Hepatocyte (in vitro differentiated cells): ENCODE measurements around the gene BRIP1. TPM values are rescaled to one million over a fixed set of nuclear protein-coding genes. Genes with fewer than 3 reads are reported as not detected.

Source experiments
- DNase-seq: peaks from one replicate; pipeline ENCODE4 v3.0.0-alpha.2; 2016; ENCODE audit warnings: low spot score
- H2AFZ ChIP-seq: fragments of 200-600 bp; sonication (generic); 2 replicates; pipeline ENCODE4 v1.6.0; 2016; ENCODE audit warnings: antibody characterized with exemption, mild to moderate bottlenecking
- H3K27ac ChIP-seq: fragments of 200-600 bp; sonication (generic); 2 replicates; pipeline ENCODE4 v1.5.1; 2016; ENCODE audit warnings: mild to moderate bottlenecking
- H3K27me3 ChIP-seq: fragments of 200-600 bp; sonication (generic); 2 replicates; pipeline ENCODE4 v1.6.1; 2016
- H3K36me3 ChIP-seq: fragments of 200-600 bp; sonication (generic); replicated peaks from 2 replicates; pipeline ENCODE4 v1.5.1; 2016; ENCODE audit warnings: low read depth; ENCODE audit not compliant: insufficient read depth
- H3K4me1 ChIP-seq: fragments of 200-600 bp; sonication (generic); 2 replicates; pipeline ENCODE4 v1.5.1; 2016; ENCODE audit warnings: mild to moderate bottlenecking, moderate library complexity; ENCODE audit not compliant: insufficient read depth
- H3K4me2 ChIP-seq: fragments of 200-600 bp; sonication (generic); 2 replicates; pipeline ENCODE4 v1.6.0; 2016
- H3K4me3 ChIP-seq: fragments of 200-600 bp; sonication (generic); 2 replicates; pipeline ENCODE4 v1.5.1; 2016; ENCODE audit warnings: mild to moderate bottlenecking
- H3K79me2 ChIP-seq: fragments of 200-600 bp; sonication (generic); 2 replicates; pipeline ENCODE4 v1.6.0; 2017; ENCODE audit warnings: mild to moderate bottlenecking
- H3K9me2 ChIP-seq: fragments of 200-600 bp; sonication (generic); replicated peaks from 2 replicates; pipeline ENCODE4 v1.6.0; 2017; ENCODE audit warnings: mild to moderate bottlenecking; ENCODE audit not compliant: insufficient read depth
- H3K9me3 ChIP-seq: fragments of 200-600 bp; sonication (generic); 2 replicates; pipeline ENCODE4 v1.5.1; 2016; ENCODE audit warnings: low read depth, mild to moderate bottlenecking
- H4K20me1 ChIP-seq: fragments of 200-600 bp; sonication (generic); 2 replicates; pipeline ENCODE4 v1.6.0; 2016; ENCODE audit warnings: mild to moderate bottlenecking; ENCODE audit not compliant: insufficient read depth, poor library complexity, severe bottlenecking
- EZH2 ChIP-seq: fragments of 200-600 bp; sonication (generic); IDR thresholded peaks from 2 replicates; pipeline ENCODE4 v1.6.1; 2016; ENCODE audit warnings: antibody characterized with exemption, mild to moderate bottlenecking, borderline replicate concordance
- EZH2phosphoT487 ChIP-seq: fragments of 200-600 bp; sonication (generic); IDR thresholded peaks from one replicate; pipeline ENCODE4 v1.6.1; 2018; ENCODE audit warnings: antibody characterized with exemption, mild to moderate bottlenecking, low read depth, moderate library complexity; ENCODE audit not compliant: unreplicated experiment, severe bottlenecking
- WGBS: methylation state at CpG from one replicate; pipeline ENCODE4 v1.1.6; 2016; ENCODE audit warnings: low lambda C conversion rate; ENCODE audit errors: missing lambda C conversion rate; 5-methylcytosine and 5-hydroxymethylcytosine counted together
- polyA plus RNA-seq: library from polyadenylated mRNA; unstranded; fragments of >200 nt; fragmentation: Nextera tagmentation; extraction: Ambion mirVana; gene quantifications from 2 replicates; pipeline ENCODE4 v1.2.1, GENCODE V29; 2016
- total RNA-seq: library from RNA; depleted of rRNA; stranded (reverse); fragments of >200 nt; gene quantifications from 2 replicates; pipeline ENCODE4 v1.2.3, GENCODE V29; 2014
- TF ChIP-seq, protein P1 (sequence below): fragments of 200-600 bp; sonication (generic); IDR thresholded peaks from 2 replicates; pipeline ENCODE4 v1.5.1; 2016; ENCODE audit warnings: antibody characterized with exemption, mild to moderate bottlenecking; ENCODE audit not compliant: poor library complexity

The BRIP1 gene
- total and polyA plus RNA-seq, 2 experiments from 2014 or later, result 0.50 to 4.0 TPM

DNA sequence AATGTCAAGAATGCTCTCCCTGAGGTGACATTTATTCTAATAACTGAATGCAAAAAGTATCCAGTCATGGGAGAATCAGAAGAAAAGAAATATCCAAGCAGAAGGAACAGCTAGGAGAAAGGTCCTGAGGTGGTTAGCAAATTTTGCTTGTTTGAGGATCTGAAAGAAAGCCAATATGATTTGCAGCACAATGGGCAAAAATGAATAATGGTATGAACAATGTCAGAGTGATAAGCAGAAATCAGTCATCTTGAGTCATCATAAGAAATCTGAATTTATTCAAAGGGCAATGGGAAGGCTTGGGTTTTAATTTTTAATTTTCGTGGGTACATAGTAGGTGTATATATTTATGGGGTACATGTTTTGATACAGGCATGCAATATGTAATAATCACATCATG is 68.5 kb downstream of the BRIP1 start:
- WGBS, result 94% methylated on average over 1 of the region's 1 CpG
- no peak overlapping the region for H3K4me3 ChIP-seq
- no peaks in the 10 kb centered on the region for H3K9me2 ChIP-seq
- no peaks in the 10 kb centered on the region for H3K9me3 ChIP-seq
- no peaks in the 10 kb centered on the region for H3K36me3 ChIP-seq
- H3K27ac ChIP-seq, result no peak overlapping the region
- H3K27me3 ChIP-seq, result no peaks in the 10 kb centered on the region
- H3K4me2 ChIP-seq, result no peak overlapping the region
- no peaks in the 10 kb centered on the region for H3K79me2 ChIP-seq
- no peak overlapping the region for H2AFZ ChIP-seq
- TF ChIP-seq EZH2phosphoT487, result no peak
- TF ChIP-seq, protein P1, sequence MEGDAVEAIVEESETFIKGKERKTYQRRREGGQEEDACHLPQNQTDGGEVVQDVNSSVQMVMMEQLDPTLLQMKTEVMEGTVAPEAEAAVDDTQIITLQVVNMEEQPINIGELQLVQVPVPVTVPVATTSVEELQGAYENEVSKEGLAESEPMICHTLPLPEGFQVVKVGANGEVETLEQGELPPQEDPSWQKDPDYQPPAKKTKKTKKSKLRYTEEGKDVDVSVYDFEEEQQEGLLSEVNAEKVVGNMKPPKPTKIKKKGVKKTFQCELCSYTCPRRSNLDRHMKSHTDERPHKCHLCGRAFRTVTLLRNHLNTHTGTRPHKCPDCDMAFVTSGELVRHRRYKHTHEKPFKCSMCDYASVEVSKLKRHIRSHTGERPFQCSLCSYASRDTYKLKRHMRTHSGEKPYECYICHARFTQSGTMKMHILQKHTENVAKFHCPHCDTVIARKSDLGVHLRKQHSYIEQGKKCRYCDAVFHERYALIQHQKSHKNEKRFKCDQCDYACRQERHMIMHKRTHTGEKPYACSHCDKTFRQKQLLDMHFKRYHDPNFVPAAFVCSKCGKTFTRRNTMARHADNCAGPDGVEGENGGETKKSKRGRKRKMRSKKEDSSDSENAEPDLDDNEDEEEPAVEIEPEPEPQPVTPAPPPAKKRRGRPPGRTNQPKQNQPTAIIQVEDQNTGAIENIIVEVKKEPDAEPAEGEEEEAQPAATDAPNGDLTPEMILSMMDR, result no peak
- no peak for TF ChIP-seq EZH2
- no peaks in the 10 kb centered on the region for H3K4me1 ChIP-seq
- H4K20me1 ChIP-seq, result no peaks in the 10 kb centered on the region
- no peak for DNase-seq

DNA sequence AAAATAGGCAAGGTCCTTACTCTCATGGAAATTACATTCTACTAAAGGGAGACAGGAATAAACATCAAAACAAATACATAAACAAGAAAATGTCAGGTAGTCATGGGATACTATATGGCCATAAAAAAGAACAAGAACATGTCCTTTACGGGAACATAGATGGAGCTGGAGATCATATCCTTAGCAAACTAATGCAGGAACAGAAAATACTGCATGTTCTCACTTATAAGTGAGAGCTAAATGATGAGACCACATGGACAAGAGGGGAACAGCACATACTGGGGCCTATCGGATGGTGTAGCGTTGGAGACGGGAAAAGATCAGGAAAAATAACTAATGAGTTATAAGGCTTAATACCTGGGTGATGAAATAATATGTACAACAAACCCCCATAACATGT is 69.1 kb downstream of the BRIP1 start:
- DNase-seq, result no peak
- Histone ChIP-seq H3K4me3 (no peak overlapping the region), H3K9me2 (no peaks in the 10 kb centered on the region), H3K27ac (no peak overlapping the region), H3K9me3 (no peaks in the 10 kb centered on the region), H4K20me1 (no peaks in the 10 kb centered on the region), H3K36me3 (no peaks in the 10 kb centered on the region), H3K27me3 (no peaks in the 10 kb centered on the region), H3K4me2 (no peak overlapping the region), H3K4me1 (no peaks in the 10 kb centered on the region), H2AFZ (no peak overlapping the region), H3K79me2 (no peaks in the 10 kb centered on the region)
- 100% methylated on average over 4 of the region's 4 CpGs for WGBS
- TF ChIP-seq, protein P1, result no peak
- TF ChIP-seq EZH2, result no peak

DNA sequence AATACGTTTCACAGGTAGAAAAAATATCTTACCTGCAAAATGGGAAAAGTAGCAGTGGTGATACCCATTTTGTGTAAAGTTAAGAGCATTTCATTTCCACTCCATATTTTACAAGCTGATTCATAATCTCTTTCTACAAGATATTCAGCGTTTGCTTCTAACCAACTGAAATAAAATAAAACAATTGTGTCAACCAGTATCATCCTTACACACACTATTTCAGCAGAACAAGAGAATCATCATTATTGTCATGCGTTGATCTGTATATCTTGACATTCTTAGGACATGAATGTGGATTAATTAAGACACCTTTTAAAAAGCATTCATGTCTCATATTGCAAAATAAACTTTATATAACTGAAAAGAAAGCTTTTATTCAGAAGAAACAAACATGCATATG is 69.8 kb downstream of the BRIP1 start:
- H4K20me1 ChIP-seq, result no peaks in the 10 kb centered on the region
- WGBS, result 96% methylated on average over 3 of the region's 3 CpGs
- H3K4me3 ChIP-seq, result no peak overlapping the region
- no peak overlapping the region for H3K27ac ChIP-seq
- H3K4me2 ChIP-seq, result no peak overlapping the region
- no peak overlapping the region for H2AFZ ChIP-seq
- no peak for DNase-seq
- H3K36me3 ChIP-seq, result no peaks in the 10 kb centered on the region
- no peaks in the 10 kb centered on the region for H3K4me1 ChIP-seq
- no peaks in the 10 kb centered on the region for H3K27me3 ChIP-seq
- TF ChIP-seq EZH2phosphoT487 (no peak), EZH2 (no peak)
- TF ChIP-seq, protein P1, result no peak
- H3K9me3 ChIP-seq, result no peaks in the 10 kb centered on the region
- no peaks in the 10 kb centered on the region for H3K79me2 ChIP-seq
- H3K9me2 ChIP-seq, result no peaks in the 10 kb centered on the region

DNA sequence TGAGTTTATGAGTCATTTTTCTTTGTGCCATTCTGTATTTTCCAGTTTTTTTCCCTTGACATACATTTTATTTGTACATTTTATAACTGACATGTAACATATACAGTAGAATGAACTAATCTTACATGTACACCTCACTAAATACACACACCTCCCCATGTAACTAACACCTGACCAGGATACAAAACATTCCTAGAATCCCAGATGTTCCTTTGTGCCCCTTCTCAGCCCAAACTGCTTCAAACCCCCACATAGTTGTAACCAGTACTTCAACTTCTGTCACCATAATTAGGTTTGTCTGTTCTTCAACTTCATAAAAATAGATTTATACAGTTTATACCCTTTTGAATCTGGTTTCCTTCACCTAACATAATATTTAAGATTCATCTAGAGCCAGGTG is 73.5 kb downstream of the BRIP1 start:
- Histone ChIP-seq H3K9me2 (no peaks in the 10 kb centered on the region), H3K27ac (no peak overlapping the region), H3K9me3 (no peaks in the 10 kb centered on the region), H4K20me1 (no peaks in the 10 kb centered on the region), H2AFZ (no peak overlapping the region), H3K79me2 (no peaks in the 10 kb centered on the region), H3K4me3 (no peak overlapping the region), H3K36me3 (no peaks in the 10 kb centered on the region), H3K4me1 (no peaks in the 10 kb centered on the region), H3K27me3 (no peaks in the 10 kb centered on the region), H3K4me2 (no peak overlapping the region)
- TF ChIP-seq, protein P1, result no peak
- no peak for TF ChIP-seq EZH2phosphoT487
- TF ChIP-seq EZH2, result no peak
- DNase-seq, result no peak
